Endometrium (tissue), 2 donors: ENCODE results near the gene YAE1.
A peak's percentile ranks its signal among the peaks of the same experiment; 100 is the strongest.

ENCODE experiments used
- FAIRE-seq: peaks from 2 replicates; lab custom pipeline; 2012; peaks lifted over from hg19 to GRCh38; lab: Jason Lieb, UNC
- donor health status: control.
- donor health status: control.

The YAE1 gene

GRCh38 chr7:39557222-39557621, 9.0 kb upstream of the YAE1 start:
- no peak for FAIRE-seq

GRCh38 chr7:39557911-39558310, 8.3 kb upstream of the YAE1 start:
- no peak for FAIRE-seq

GRCh38 chr7:39560408-39560807, 5.8 kb upstream of the YAE1 start:
- no peak for FAIRE-seq

GRCh38 chr7:39560997-39561396, 5.2 kb upstream of the YAE1 start:
- no peak for FAIRE-seq

GRCh38 chr7:39565538-39565937, 666 bp upstream of the YAE1 start:
- no peak for FAIRE-seq

- no peak for FAIRE-seq
These were observed 1.1 kb downstream of the YAE1 start for GRCh38 chr7:39567294-39567693.

- FAIRE-seq = no peak
These were observed 8.6 kb downstream of the YAE1 start for GRCh38 chr7:39574673-39575349.

- no peak for FAIRE-seq
These were observed 11.1 kb downstream of the YAE1 start for GRCh38 chr7:39577229-39577874.

- peak; percentile 70 for FAIRE-seq
These were observed 14.1 kb downstream of the YAE1 start for GRCh38 chr7:39580149-39580874.

GRCh38 chr7:39582536-39582935, 16.3 kb downstream of the YAE1 start:
- no peak for FAIRE-seq

GRCh38 chr7:39583539-39583938, 17.3 kb downstream of the YAE1 start:
- no peak for FAIRE-seq

- FAIRE-seq = no peak
These were observed 21.2 kb downstream of the YAE1 start for GRCh38 chr7:39587393-39587792.

- FAIRE-seq = no peak
These were observed 22.2 kb downstream of the YAE1 start for GRCh38 chr7:39588416-39588815.

- FAIRE-seq = no peak
These were observed 23.3 kb downstream of the YAE1 start for GRCh38 chr7:39589323-39590111.

- no peak for FAIRE-seq
These were observed 26.4 kb downstream of the YAE1 start for GRCh38 chr7:39592586-39592985.

GRCh38 chr7:39594988-39595620, 28.9 kb downstream of the YAE1 start:
- peak; percentile 33 for FAIRE-seq

- FAIRE-seq = no peak
These were observed 36.1 kb downstream of the YAE1 start for GRCh38 chr7:39602351-39602750.

GRCh38 chr7:39603924-39604323, 37.7 kb downstream of the YAE1 start:
- FAIRE-seq = no peak

- FAIRE-seq = no peak
These were observed 38.9 kb downstream of the YAE1 start for GRCh38 chr7:39605087-39605486.

GRCh38 chr7:39606352-39606751, 40.1 kb downstream of the YAE1 start:
- FAIRE-seq = no peak

- no peak for FAIRE-seq
These were observed 40.7 kb downstream of the YAE1 start for GRCh38 chr7:39606941-39607340.

GRCh38 chr7:39607865-39608264, 41.7 kb downstream of the YAE1 start:
- no peak for FAIRE-seq
